GM23248 (cell line): ENCODE measurements around the gene PARP8.

ENCODE experiments used
- EZH2 ChIP-seq: fragments of 200-600 bp; sonication (generic); IDR thresholded peaks from 2 replicates; pipeline ENCODE4 v1.6.1; 2018; ENCODE audit warnings: antibody characterized with exemption, mild to moderate bottlenecking; ENCODE audit not compliant: insufficient read depth, poor library complexity, severe bottlenecking
- EZH2phosphoT487 ChIP-seq: fragments of 200-600 bp; sonication (generic); IDR thresholded peaks from 2 replicates; pipeline ENCODE4 v1.6.1; 2018; ENCODE audit warnings: antibody characterized with exemption, moderate library complexity, mild to moderate bottlenecking, low read depth; ENCODE audit not compliant: insufficient read depth

DNA sequence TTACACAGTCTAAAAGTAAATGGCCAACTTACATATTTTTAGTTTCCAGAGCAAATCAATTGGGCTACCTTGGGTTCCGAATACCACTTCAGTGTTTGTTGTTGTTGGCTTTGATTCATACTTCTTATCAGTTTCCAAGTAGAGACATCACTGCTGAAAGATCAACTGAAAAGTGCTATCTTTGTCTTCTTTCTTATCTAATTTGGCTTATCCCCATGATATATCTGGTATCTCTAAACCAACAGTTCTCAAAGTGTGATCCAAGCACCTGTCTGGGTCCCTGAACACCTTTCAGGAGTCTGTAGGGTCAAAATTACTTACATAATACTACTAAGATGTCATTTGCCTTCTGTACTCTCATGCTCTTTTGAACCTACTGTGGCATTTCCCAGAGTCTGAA is 200.0 kb downstream of the PARP8 start:
- TF ChIP-seq EZH2phosphoT487, result no peak
- no peak for TF ChIP-seq EZH2
